ENCODE results near the gene CAPN14. TPM values are rescaled to one million over a fixed set of nuclear protein-coding genes. Genes with fewer than 3 reads are reported as not detected.

The CAPN14 gene
- total and polyA plus RNA-seq, 4 donors, result 0.05 to 0.08 TPM; not detected in 2

DNA sequence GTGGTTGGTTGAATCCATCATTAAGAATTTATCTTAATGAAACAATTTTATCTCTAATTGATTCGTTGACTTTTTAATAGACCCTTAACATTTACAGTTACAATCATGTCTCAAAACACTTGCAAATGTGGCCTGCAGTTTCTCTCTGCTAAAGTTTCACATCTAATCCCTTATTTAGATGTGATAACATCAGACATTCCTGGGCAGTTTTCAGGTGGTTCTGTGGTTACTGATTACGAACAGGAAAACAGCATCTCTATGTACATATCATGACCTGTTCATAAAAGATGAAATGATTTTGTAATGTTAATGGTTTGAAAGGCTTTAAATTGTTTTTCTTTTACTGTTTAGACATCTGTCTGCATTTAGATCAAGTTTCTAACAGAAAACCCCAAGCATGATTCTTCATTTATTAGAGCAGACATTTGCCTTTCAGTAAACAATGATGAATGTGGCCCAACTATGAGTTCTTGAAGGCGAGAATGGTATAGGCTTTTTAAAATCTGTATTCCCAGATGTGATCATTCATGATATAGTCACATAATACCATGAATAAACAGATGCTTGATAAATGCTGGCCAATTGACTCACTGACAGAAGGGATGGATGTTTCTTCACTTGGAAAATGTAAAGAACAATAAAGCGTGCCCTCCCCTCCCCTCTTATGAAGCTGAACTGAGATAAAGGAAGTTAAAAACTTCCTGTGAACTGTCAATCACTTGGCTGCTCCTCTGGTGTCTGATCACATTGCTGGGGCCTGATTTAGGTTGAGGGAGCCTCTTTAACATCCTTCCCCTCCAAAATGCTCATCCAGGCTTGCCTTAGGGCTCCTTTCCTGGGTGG is 3.5 kb downstream of the CAPN14 start:
- 43% methylated on average over 4 of the region's 4 CpGs for WGBS
- no peaks in the 10 kb centered on the region for H3K9me3 ChIP-seq (ENCODE audit: control insufficient read depth in 4 of 4, low read length in 3 of 4)
- no peaks in the 10 kb centered on the region for H3K4me1 ChIP-seq (ENCODE audit: control insufficient read depth in 4 of 4, insufficient read depth in 4 of 4, low read length in 3 of 4)
- H3K36me3 ChIP-seq (ENCODE audit: control insufficient read depth in 4 of 4, insufficient read depth in 3 of 4, low read depth in 1 of 4, low read length in 3 of 4), result no peaks in the 10 kb centered on the region
- no peak overlapping the region for H3K4me3 ChIP-seq (ENCODE audit: low read depth in 1 of 3, low read length in 3 of 3)
- DNase-seq (ENCODE audit: low spot score), result no peak
- peaks cover 0 to 3% (median 0%) of the 10 kb centered on the region in 4 donors for H3K27me3 ChIP-seq (ENCODE audit: control insufficient read depth in 4 of 4, insufficient read depth in 4 of 4, low read length in 3 of 4)
- TF ChIP-seq JUND (IDR thresholded peaks at IDR 0.05), result no peak
- TF ChIP-seq, protein P1, sequence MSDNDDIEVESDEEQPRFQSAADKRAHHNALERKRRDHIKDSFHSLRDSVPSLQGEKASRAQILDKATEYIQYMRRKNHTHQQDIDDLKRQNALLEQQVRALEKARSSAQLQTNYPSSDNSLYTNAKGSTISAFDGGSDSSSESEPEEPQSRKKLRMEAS (IDR thresholded peaks at IDR 0.05), result no peak
- TF ChIP-seq GABPA (IDR thresholded peaks at IDR 0.05 in 1 of 2, conservative IDR thresholded peaks at IDR 0.05 in 1 of 2), result no peak
- TF ChIP-seq HNF4A (conservative IDR thresholded peaks at IDR 0.05), result no peak
- no peak for TF ChIP-seq RAD21 (IDR thresholded peaks at IDR 0.05)
- TF ChIP-seq HNF4G (IDR thresholded peaks at IDR 0.05), result no peak
- TF ChIP-seq FOXA1 (IDR thresholded peaks at IDR 0.05), result no peak
- TF ChIP-seq EGR1 (IDR thresholded peaks at IDR 0.05; ENCODE audit: low read depth in 2 of 2), result no peak
- TF ChIP-seq, protein P2, sequence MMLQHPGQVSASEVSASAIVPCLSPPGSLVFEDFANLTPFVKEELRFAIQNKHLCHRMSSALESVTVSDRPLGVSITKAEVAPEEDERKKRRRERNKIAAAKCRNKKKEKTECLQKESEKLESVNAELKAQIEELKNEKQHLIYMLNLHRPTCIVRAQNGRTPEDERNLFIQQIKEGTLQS (IDR thresholded peaks at IDR 0.05), result no peak
- TF ChIP-seq SP1 (IDR thresholded peaks at IDR 0.05), result no peak
- TF ChIP-seq YY1 (IDR thresholded peaks at IDR 0.05), result no peak
- H3K9ac ChIP-seq (ENCODE audit: low read depth in 1 of 2, low read length in 2 of 2), result no peak overlapping the region
- H3K27ac ChIP-seq (ENCODE audit: low read depth in 1 of 2, low read length in 2 of 2), result no peak overlapping the region

DNA sequence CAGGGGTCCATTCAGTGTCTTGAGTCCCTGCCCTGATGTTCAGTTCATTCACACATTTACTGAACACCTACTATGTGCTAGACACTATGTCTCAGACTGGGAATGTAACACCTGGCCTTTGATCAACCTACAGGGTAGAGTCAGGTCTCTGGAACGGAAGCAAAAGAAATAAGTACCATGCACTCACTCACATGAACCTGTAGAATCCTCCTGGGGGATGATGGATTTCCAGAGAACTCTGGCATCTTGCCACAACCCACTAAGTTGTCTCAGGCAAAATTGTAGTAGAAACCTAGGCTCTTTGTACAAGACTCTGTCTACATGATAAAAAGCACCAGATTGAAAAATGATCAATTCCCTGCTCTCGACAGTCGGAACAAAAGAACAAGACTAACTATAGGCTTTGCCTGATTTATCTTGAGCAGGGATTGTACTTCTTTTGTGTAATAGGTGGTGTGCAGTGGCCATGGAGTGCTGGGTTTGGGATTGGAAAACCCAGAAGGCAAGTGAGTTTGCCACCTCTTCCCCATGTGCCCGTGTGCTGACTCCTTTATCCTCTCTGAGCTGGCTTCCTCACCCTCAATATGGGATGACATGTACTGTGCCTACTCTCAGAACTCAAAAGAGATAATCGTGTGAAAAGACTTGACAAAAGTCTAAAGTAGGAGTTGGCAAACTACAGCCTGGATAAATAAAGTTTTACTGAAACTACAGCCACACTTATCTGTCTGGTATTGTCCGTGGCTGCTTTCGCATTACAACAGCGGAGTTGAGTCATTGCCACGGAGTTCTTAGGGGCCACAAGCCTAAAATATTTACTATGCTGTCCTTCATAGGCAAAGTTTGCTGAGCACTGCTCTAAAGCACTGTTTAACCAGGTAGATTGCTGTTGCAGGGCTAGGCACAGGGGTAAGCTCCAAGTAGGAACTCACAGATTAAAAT is 4.4 kb downstream of the CAPN14 start:
- Histone ChIP-seq H3K9me3 (ENCODE audit: control insufficient read depth in 4 of 4, low read length in 3 of 4) (no peaks in the 10 kb centered on the region), H3K9ac (ENCODE audit: low read depth in 1 of 2, low read length in 2 of 2) (no peak overlapping the region), H3K27ac (ENCODE audit: low read depth in 1 of 2, low read length in 2 of 2) (no peak overlapping the region), H3K27me3 (ENCODE audit: control insufficient read depth in 4 of 4, insufficient read depth in 4 of 4, low read length in 3 of 4) (peaks cover 0 to 3% (median 0%) of the 10 kb centered on the region in 4 donors), H3K4me3 (ENCODE audit: low read depth in 1 of 3, low read length in 3 of 3) (no peak overlapping the region), H3K36me3 (ENCODE audit: control insufficient read depth in 4 of 4, insufficient read depth in 3 of 4, low read depth in 1 of 4, low read length in 3 of 4) (no peaks in the 10 kb centered on the region), H3K4me1 (ENCODE audit: control insufficient read depth in 4 of 4, insufficient read depth in 4 of 4, low read length in 3 of 4) (no peaks in the 10 kb centered on the region)
- DNase-seq (ENCODE audit: low spot score), result no peak
- WGBS, result 73% methylated on average over 9 of the region's 9 CpGs
- no peak for TF ChIP-seq TAF1 (conservative IDR thresholded peaks at IDR 0.05)
- TF ChIP-seq, protein P1 (IDR thresholded peaks at IDR 0.05), result no peak
- TF ChIP-seq, protein P2 (IDR thresholded peaks at IDR 0.05), result no peak
- TF ChIP-seq NR2F2 (IDR thresholded peaks at IDR 0.05), result no peak
- no peak for TF ChIP-seq GABPA (IDR thresholded peaks at IDR 0.05 in 1 of 2, conservative IDR thresholded peaks at IDR 0.05 in 1 of 2)
- no peak for TF ChIP-seq RAD21 (IDR thresholded peaks at IDR 0.05)
- TF ChIP-seq, protein P3, sequence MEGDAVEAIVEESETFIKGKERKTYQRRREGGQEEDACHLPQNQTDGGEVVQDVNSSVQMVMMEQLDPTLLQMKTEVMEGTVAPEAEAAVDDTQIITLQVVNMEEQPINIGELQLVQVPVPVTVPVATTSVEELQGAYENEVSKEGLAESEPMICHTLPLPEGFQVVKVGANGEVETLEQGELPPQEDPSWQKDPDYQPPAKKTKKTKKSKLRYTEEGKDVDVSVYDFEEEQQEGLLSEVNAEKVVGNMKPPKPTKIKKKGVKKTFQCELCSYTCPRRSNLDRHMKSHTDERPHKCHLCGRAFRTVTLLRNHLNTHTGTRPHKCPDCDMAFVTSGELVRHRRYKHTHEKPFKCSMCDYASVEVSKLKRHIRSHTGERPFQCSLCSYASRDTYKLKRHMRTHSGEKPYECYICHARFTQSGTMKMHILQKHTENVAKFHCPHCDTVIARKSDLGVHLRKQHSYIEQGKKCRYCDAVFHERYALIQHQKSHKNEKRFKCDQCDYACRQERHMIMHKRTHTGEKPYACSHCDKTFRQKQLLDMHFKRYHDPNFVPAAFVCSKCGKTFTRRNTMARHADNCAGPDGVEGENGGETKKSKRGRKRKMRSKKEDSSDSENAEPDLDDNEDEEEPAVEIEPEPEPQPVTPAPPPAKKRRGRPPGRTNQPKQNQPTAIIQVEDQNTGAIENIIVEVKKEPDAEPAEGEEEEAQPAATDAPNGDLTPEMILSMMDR (IDR thresholded peaks at IDR 0.05; ENCODE audit: low read depth, low read length, missing input control), result no peak
- TF ChIP-seq, protein P4, sequence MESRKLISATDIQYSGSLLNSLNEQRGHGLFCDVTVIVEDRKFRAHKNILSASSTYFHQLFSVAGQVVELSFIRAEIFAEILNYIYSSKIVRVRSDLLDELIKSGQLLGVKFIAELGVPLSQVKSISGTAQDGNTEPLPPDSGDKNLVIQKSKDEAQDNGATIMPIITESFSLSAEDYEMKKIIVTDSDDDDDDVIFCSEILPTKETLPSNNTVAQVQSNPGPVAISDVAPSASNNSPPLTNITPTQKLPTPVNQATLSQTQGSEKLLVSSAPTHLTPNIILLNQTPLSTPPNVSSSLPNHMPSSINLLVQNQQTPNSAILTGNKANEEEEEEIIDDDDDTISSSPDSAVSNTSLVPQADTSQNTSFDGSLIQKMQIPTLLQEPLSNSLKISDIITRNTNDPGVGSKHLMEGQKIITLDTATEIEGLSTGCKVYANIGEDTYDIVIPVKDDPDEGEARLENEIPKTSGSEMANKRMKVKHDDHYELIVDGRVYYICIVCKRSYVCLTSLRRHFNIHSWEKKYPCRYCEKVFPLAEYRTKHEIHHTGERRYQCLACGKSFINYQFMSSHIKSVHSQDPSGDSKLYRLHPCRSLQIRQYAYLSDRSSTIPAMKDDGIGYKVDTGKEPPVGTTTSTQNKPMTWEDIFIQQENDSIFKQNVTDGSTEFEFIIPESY (IDR thresholded peaks at IDR 0.05), result no peak
- no peak for TF ChIP-seq FOXA1 (IDR thresholded peaks at IDR 0.05)
- TF ChIP-seq YY1 (IDR thresholded peaks at IDR 0.05), result no peak
- no peak for TF ChIP-seq SP1 (IDR thresholded peaks at IDR 0.05)
- TF ChIP-seq HNF4A (conservative IDR thresholded peaks at IDR 0.05), result no peak
- no peak for TF ChIP-seq FOXA2 (IDR thresholded peaks at IDR 0.05)
- TF ChIP-seq JUND (IDR thresholded peaks at IDR 0.05), result no peak
- TF ChIP-seq EGR1 (IDR thresholded peaks at IDR 0.05; ENCODE audit: low read depth in 2 of 2), result no peak
- TF ChIP-seq, protein P5, sequence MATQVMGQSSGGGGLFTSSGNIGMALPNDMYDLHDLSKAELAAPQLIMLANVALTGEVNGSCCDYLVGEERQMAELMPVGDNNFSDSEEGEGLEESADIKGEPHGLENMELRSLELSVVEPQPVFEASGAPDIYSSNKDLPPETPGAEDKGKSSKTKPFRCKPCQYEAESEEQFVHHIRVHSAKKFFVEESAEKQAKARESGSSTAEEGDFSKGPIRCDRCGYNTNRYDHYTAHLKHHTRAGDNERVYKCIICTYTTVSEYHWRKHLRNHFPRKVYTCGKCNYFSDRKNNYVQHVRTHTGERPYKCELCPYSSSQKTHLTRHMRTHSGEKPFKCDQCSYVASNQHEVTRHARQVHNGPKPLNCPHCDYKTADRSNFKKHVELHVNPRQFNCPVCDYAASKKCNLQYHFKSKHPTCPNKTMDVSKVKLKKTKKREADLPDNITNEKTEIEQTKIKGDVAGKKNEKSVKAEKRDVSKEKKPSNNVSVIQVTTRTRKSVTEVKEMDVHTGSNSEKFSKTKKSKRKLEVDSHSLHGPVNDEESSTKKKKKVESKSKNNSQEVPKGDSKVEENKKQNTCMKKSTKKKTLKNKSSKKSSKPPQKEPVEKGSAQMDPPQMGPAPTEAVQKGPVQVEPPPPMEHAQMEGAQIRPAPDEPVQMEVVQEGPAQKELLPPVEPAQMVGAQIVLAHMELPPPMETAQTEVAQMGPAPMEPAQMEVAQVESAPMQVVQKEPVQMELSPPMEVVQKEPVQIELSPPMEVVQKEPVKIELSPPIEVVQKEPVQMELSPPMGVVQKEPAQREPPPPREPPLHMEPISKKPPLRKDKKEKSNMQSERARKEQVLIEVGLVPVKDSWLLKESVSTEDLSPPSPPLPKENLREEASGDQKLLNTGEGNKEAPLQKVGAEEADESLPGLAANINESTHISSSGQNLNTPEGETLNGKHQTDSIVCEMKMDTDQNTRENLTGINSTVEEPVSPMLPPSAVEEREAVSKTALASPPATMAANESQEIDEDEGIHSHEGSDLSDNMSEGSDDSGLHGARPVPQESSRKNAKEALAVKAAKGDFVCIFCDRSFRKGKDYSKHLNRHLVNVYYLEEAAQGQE (IDR thresholded peaks at IDR 0.05), result no peak
- no peak for TF ChIP-seq RXRA (IDR thresholded peaks at IDR 0.05)
- TF ChIP-seq HNF4G (IDR thresholded peaks at IDR 0.05), result no peak

All from liver (tissue), 9 donors.